IMR-90 (cell line): ENCODE results near the gene GJD2.

ENCODE experiments used
- CHD1 ChIP-seq: IDR thresholded peaks from 2 replicates; pipeline ENCODE4 v1.6.1; 2012; ENCODE audit warnings: low read depth, low read length, improper control_type of control experiment
- CTCF ChIP-seq: conservative IDR thresholded peaks from 2 replicates; pipeline ENCODE4 v1.5.1; 2012; ENCODE audit warnings: mild to moderate bottlenecking, low read depth, low read length, improper control_type of control experiment
- ELK1 ChIP-seq: fragments of 150-350 bp; IDR thresholded peaks from 2 replicates; pipeline ENCODE4 v1.6.1; 2016; ENCODE audit warnings: low read depth, mild to moderate bottlenecking, low read length, moderate library complexity, borderline replicate concordance
- MAZ ChIP-seq: IDR thresholded peaks from 2 replicates; pipeline ENCODE4 v1.6.1; 2012; ENCODE audit warnings: low read depth, mild to moderate bottlenecking, low read length, improper control_type of control experiment, moderate library complexity, borderline replicate concordance
- MXI1 ChIP-seq: IDR thresholded peaks from 2 replicates; pipeline ENCODE4 v1.6.1; 2012; ENCODE audit warnings: low read depth, mild to moderate bottlenecking, low read length, moderate library complexity, borderline replicate concordance
- POLR2A ChIP-seq: IDR thresholded peaks from 2 replicates; pipeline ENCODE4 v1.6.1; 2012; ENCODE audit warnings: mild to moderate bottlenecking, low read depth, low read length
- RAD21 ChIP-seq: IDR thresholded peaks from 2 replicates; pipeline ENCODE4 v1.6.1; 2012; ENCODE audit warnings: low read length, improper control_type of control experiment
- RCOR1 ChIP-seq: IDR thresholded peaks from 2 replicates; pipeline ENCODE4 v1.6.1; 2012; ENCODE audit warnings: mild to moderate bottlenecking, low read length, improper control_type of control experiment; ENCODE audit not compliant: insufficient replicate concordance

- TF ChIP-seq POLR2A (no peak), CTCF (no peak), RAD21 (no peak), RCOR1 (no peak), CHD1 (no peak), ELK1 (no peak), MAZ (no peak), MXI1 (no peak)
Observed at GRCh38 chr15:34726406-34727100, 28.2 kb downstream of the GJD2 start.
